Progenitor cell of endocrine pancreas (in vitro differentiated cells): ENCODE measurements around the gene DAB1. TPM values are rescaled to one million over a fixed set of nuclear protein-coding genes. Genes with fewer than 3 reads are reported as not detected.

Source experiments
- DNase-seq: peaks from one replicate; pipeline ENCODE4 v3.0.0; 2021; ENCODE audit warnings: low spot score; ENCODE audit not compliant: unreplicated experiment
- H3K27ac Mint-ChIP-seq: 2 replicates; pipeline ENCODE4 v1.8.0; 2021; ENCODE audit warnings: mild to moderate bottlenecking, moderate library complexity, mixed read lengths
- H3K27me3 Mint-ChIP-seq: 2 replicates; pipeline ENCODE4 v1.8.0; 2021; ENCODE audit warnings: mixed read lengths
- H3K36me3 Mint-ChIP-seq: 2 replicates; pipeline ENCODE4 v1.8.0; 2022; ENCODE audit warnings: mixed read lengths; ENCODE audit not compliant: insufficient read depth
- H3K4me1 Mint-ChIP-seq: 2 replicates; pipeline ENCODE4 v1.8.0; 2021; ENCODE audit warnings: low read depth, mixed read lengths
- H3K4me3 Mint-ChIP-seq: 2 replicates; pipeline ENCODE4 v1.8.0; 2021; ENCODE audit warnings: low read depth, mild to moderate bottlenecking, moderate library complexity, mixed read lengths
- H3K9me3 Mint-ChIP-seq: 2 replicates; pipeline ENCODE4 v1.8.0; 2021; ENCODE audit warnings: low read depth, mixed read lengths
- CTCF ChIP-seq: fragments of 200-600 bp; sonication (generic); IDR thresholded peaks from one replicate; pipeline ENCODE4 v1.5.0; 2021; ENCODE audit warnings: antibody characterized with exemption, mild to moderate bottlenecking; ENCODE audit not compliant: unreplicated experiment
- total RNA-seq: library from RNA; stranded (reverse); gene quantifications from 2 replicates; pipeline ENCODE4 v1.2.1, GENCODE V29; 2021

Gene DAB1
- total RNA-seq, 1 donor from 2014 or later = 4.8 TPM

GRCh38 chr1:57337623-57338022, 86.2 kb downstream of the DAB1 start:
- Mint-ChIP-seq H3K36me3 (no peaks in the 10 kb centered on the region), H3K9me3 (peaks cover 6% of the 10 kb centered on the region), H3K27ac (no peak overlapping the region), H3K4me3 (no peak overlapping the region), H3K4me1 (peaks cover 13% of the 10 kb centered on the region), H3K27me3 (peaks cover 6% of the 10 kb centered on the region)
- DNase-seq = no peak
- TF ChIP-seq CTCF = no peak

GRCh38 chr1:57336793-57337192, 87.1 kb downstream of the DAB1 start:
- H3K27ac Mint-ChIP-seq = no peak overlapping the region
- H3K4me3 Mint-ChIP-seq = no peak overlapping the region
- no peak for TF ChIP-seq CTCF
- H3K27me3 Mint-ChIP-seq = peaks cover 6% of the 10 kb centered on the region
- H3K9me3 Mint-ChIP-seq = peaks cover 4% of the 10 kb centered on the region
- H3K4me1 Mint-ChIP-seq = peaks cover 13% of the 10 kb centered on the region
- H3K36me3 Mint-ChIP-seq = no peaks in the 10 kb centered on the region
- DNase-seq = no peak

- no peaks in the 10 kb centered on the region for H3K27me3 Mint-ChIP-seq
- no peak for DNase-seq
- TF ChIP-seq CTCF = no peak
- no peaks in the 10 kb centered on the region for H3K4me1 Mint-ChIP-seq
- H3K4me3 Mint-ChIP-seq = no peak overlapping the region
- peaks cover 7% of the 10 kb centered on the region for H3K9me3 Mint-ChIP-seq
- H3K27ac Mint-ChIP-seq = no peak overlapping the region
- H3K36me3 Mint-ChIP-seq = no peaks in the 10 kb centered on the region
These were observed 92.2 kb downstream of the DAB1 start for GRCh38 chr1:57331620-57332019.

GRCh38 chr1:57329937-57330336, 93.9 kb downstream of the DAB1 start:
- Mint-ChIP-seq H3K36me3 (no peaks in the 10 kb centered on the region), H3K4me3 (no peak overlapping the region), H3K27me3 (peaks cover 7% of the 10 kb centered on the region), H3K9me3 (peaks cover 7% of the 10 kb centered on the region), H3K27ac (no peak overlapping the region), H3K4me1 (peaks cover 1% of the 10 kb centered on the region)
- no peak for TF ChIP-seq CTCF
- no peak for DNase-seq

- Mint-ChIP-seq H3K4me1 (peaks cover 3% of the 10 kb centered on the region), H3K27me3 (peaks cover 11% of the 10 kb centered on the region), H3K4me3 (no peak overlapping the region), H3K9me3 (peaks cover 7% of the 10 kb centered on the region), H3K36me3 (no peaks in the 10 kb centered on the region), H3K27ac (no peak overlapping the region)
- DNase-seq = no peak
- TF ChIP-seq CTCF = no peak
These were observed 94.8 kb downstream of the DAB1 start for GRCh38 chr1:57329001-57329527.
